Kidney (tissue), 14 donors: ENCODE measurements around the gene CADPS. TPM values are rescaled to one million over a fixed set of nuclear protein-coding genes. Genes with fewer than 3 reads are reported as not detected.

ENCODE experiments used
- DNase-seq, 5 donors: peaks; one replicate each; pipeline ENCODE4 v3.0.0-alpha.2; 2013 to 2020
- FAIRE-seq: peaks from 2 replicates; lab custom pipeline; 2012; peaks lifted over from hg19 to GRCh38; lab: Jason Lieb, UNC
- H3K27ac ChIP-seq, 2 donors: one replicate each; pipeline ENCODE4 v1.7.0; 2013; ENCODE audit warnings: low read depth in 2 of 2, low read length in 2 of 2, inconsistent platforms in 1 of 2
- H3K27me3 ChIP-seq: one replicate; pipeline ENCODE4 v1.7.1; 2013; ENCODE audit warnings: low read length, inconsistent platforms; ENCODE audit not compliant: control insufficient read depth, insufficient read depth
- H3K36me3 ChIP-seq, 3 donors: one replicate each; pipeline versions ENCODE4 v1.7.0 to v1.7.1; 2013; ENCODE audit warnings: low read length in 3 of 3, control low read depth in 1 of 3, inconsistent platforms in 1 of 3; ENCODE audit not compliant: insufficient read depth in 3 of 3, control insufficient read depth in 2 of 3
- H3K4me1 ChIP-seq, 3 donors: one replicate each; pipeline versions ENCODE4 v1.7.0 to v1.7.1; 2013; ENCODE audit warnings: low read length in 3 of 3, inconsistent platforms in 1 of 3, low read depth in 1 of 3; ENCODE audit not compliant: control insufficient read depth in 2 of 3, insufficient read depth in 2 of 3
- H3K4me3 ChIP-seq, 3 donors: one replicate each; pipeline versions ENCODE4 v1.7.0 to v1.8.1; 2013; ENCODE audit warnings: low read length in 3 of 3, control low read depth in 1 of 3, inconsistent platforms in 1 of 3
- H3K9ac ChIP-seq, 3 donors: one replicate each; pipeline versions ENCODE4 v1.7.0 to v1.7.1; 2013; ENCODE audit warnings: low read length in 3 of 3, control low read depth in 1 of 3, inconsistent platforms in 1 of 3
- H3K9me3 ChIP-seq, 3 donors: one replicate each; pipeline versions ENCODE4 v1.7.0 to v1.7.1; 2013; ENCODE audit warnings: low read length in 3 of 3, control low read depth in 1 of 3, inconsistent platforms in 1 of 3; ENCODE audit not compliant: control insufficient read depth in 2 of 3, insufficient read depth in 1 of 3
- CTCF ChIP-seq: IDR thresholded peaks from 3 replicates; pipeline ENCODE4 v1.5.1; 2012; ENCODE audit warnings: mild to moderate bottlenecking, moderate library complexity, borderline replicate concordance; ENCODE audit not compliant: insufficient read depth; ENCODE audit errors: extremely low read depth
- intact Hi-C: fragments of 100-400 bp; cut with DNase I; formaldehyde crosslinking; loops from one replicate; pipeline ENCODE4 v1.11.1; 2022
- polyA plus RNA-seq: library from polyadenylated mRNA; stranded (reverse); fragments of 350-450 nt; fragmentation: Illumina TruSeq; extraction: RNeasy Lipid Tissue Mini Kit (QIAGEN cat#74804); gene quantifications from one replicate; pipeline ENCODE4 v1.2.3, GENCODE V29; 2014; ENCODE audit warnings: low read depth, low replicate concordance; ENCODE audit not compliant: insufficient read depth
- total RNA-seq: library from RNA; stranded (reverse); fragmentation: NEBNext Ultra II Directional; extraction: Animal tissue kit (Norgen Biotek cat#: 25700); gene quantifications from one replicate; pipeline ENCODE4 v1.2.1, GENCODE V29; 2021
- donor health status: control.
- donor health status: control.
- donor health status: control.
- donor health status: control.
- donor health status: control.
- donor health status: DM: yes; HTN: yes; CAD: no.
- donor health status: Normal renal cell carcinoma (clear cell type).

Gene CADPS
- total and polyA plus RNA-seq, 2 donors from 2014 or later, result 0.98 TPM; not detected in 1

GRCh38 chr3:62548528-62549205 lies 326.5 kb downstream of the CADPS start:
- DNase-seq (no peak), FAIRE-seq (no peak)
- Histone ChIP-seq H3K9ac (no peak overlapping the region), H3K27ac (no peak overlapping the region), H3K9me3 (no peaks in the 10 kb centered on the region), H3K36me3 (no peaks in the 10 kb centered on the region), H3K4me3 (no peak overlapping the region), H3K4me1 (no peaks in the 10 kb centered on the region), H3K27me3 (no peaks in the 10 kb centered on the region)
- intact Hi-C loops, result no loop called here
- no peak for TF ChIP-seq CTCF

GRCh38 chr3:62546266-62546665 lies 328.9 kb downstream of the CADPS start:
- FAIRE-seq, result no peak
- TF ChIP-seq CTCF, result no peak
- intact Hi-C loops, result no loop called here

GRCh38 chr3:62542185-62542584 lies 333.0 kb downstream of the CADPS start:
- DNase-seq (no peak), FAIRE-seq (no peak)
- no peaks in the 10 kb centered on the region for H3K4me1 ChIP-seq
- H3K27me3 ChIP-seq, result no peaks in the 10 kb centered on the region
- TF ChIP-seq CTCF, result no peak
- H3K4me3 ChIP-seq, result no peak overlapping the region
- intact Hi-C loops, result no loop called here
- H3K36me3 ChIP-seq, result no peaks in the 10 kb centered on the region
- no peak overlapping the region for H3K27ac ChIP-seq
- H3K9ac ChIP-seq, result no peak overlapping the region
- no peaks in the 10 kb centered on the region for H3K9me3 ChIP-seq

More at GRCh38 chr3:62546266-62546665, 328.9 kb downstream of the CADPS start:
- no peaks in the 10 kb centered on the region for H3K4me1 ChIP-seq
- no peak overlapping the region for H3K9ac ChIP-seq
- no peak for DNase-seq
- no peaks in the 10 kb centered on the region for H3K9me3 ChIP-seq
- no peak overlapping the region for H3K4me3 ChIP-seq
- H3K36me3 ChIP-seq, result no peaks in the 10 kb centered on the region
- H3K27me3 ChIP-seq, result no peaks in the 10 kb centered on the region
- H3K27ac ChIP-seq, result no peak overlapping the region

GRCh38 chr3:62539762-62540161 lies 335.5 kb downstream of the CADPS start:
- no peak overlapping the region for H3K9ac ChIP-seq
- no peaks in the 10 kb centered on the region for H3K27me3 ChIP-seq
- H3K9me3 ChIP-seq, result no peaks in the 10 kb centered on the region
- H3K36me3 ChIP-seq, result no peaks in the 10 kb centered on the region
- intact Hi-C loops, result no loop called here
- DNase-seq, result no peak
- no peak overlapping the region for H3K4me3 ChIP-seq
- H3K27ac ChIP-seq, result no peak overlapping the region
- no peaks in the 10 kb centered on the region for H3K4me1 ChIP-seq
- no peak for TF ChIP-seq CTCF
- FAIRE-seq, result no peak
